GM12892 (cell line): ENCODE data around the gene PLRG1.

Experiments
- POLR2A ChIP-seq: IDR thresholded peaks from 2 replicates; pipeline ENCODE4 v1.6.1; 2011; ENCODE audit warnings: low read depth, low read length, control low read depth
- POLR2AphosphoS5 ChIP-seq: IDR thresholded peaks from 2 replicates; pipeline ENCODE4 v1.6.1; 2011; ENCODE audit warnings: low read depth, low read length, control low read depth

DNA sequence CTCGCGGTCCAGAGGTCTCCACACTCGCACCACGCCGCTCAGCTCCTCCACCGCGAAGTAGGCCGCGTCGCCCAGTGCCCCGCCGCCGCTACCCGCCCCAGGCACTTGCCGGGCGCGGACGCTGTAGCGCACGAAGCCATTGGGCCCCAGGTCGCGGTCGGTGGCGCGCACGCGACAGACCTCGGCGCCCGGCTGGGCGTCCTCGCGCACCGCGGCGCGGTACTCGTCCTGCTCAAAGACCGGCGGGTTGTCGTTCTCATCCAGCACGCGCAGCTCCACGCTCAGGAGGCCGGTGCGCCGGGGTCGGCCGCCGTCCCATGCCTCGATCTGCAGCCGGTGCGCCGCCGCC lies 60.0 kb downstream of the PLRG1 start:
- TF ChIP-seq POLR2AphosphoS5, result no peak
- no peak for TF ChIP-seq POLR2A
